ENCODE measurements around the gene SHD.
"Not testable (repeated sequence)": the region's sequence is repeated elsewhere in the genome, so short reads cannot be mapped to it uniquely, and the experiment has no call there.

The SHD gene

GRCh38 chr19:4278419-4279266, at the start of gene SHD:
SHD (plus strand) TSS chr19:4279266; CDS start chr19:4280064, 798 bp downstream.
- no peaks in the 10 kb centered on the region for H4K20me1 ChIP-seq (ENCODE audit: insufficient read depth, low read length)
- H3K79me2 ChIP-seq (ENCODE audit: insufficient read depth, low read length) = no peaks in the 10 kb centered on the region
- H2AFZ ChIP-seq (ENCODE audit: low read length) = no peak within 1 kb of the TSS
- no peak within 1 kb of the TSS for H3K9ac ChIP-seq (ENCODE audit: low read length)
- no peak within 1 kb of the TSS for H3K4me2 ChIP-seq (ENCODE audit: low read length)
- no peak within 1 kb of the TSS for H3K27ac ChIP-seq (ENCODE audit: low read depth, low read length, poor library complexity, severe bottlenecking)
- no peaks in the 10 kb centered on the region for H3K36me3 ChIP-seq (ENCODE audit: insufficient read depth, low read length)
- no peaks in the 10 kb centered on the region for H3K9me3 ChIP-seq (ENCODE audit: low read length)
- H3K9me2 ChIP-seq (ENCODE audit: low read depth, low read length) = no peaks in the 10 kb centered on the region
- H3K27me3 ChIP-seq (ENCODE audit: insufficient read depth, low read length) = no peaks in the 10 kb centered on the region
- H3F3A ChIP-seq (ENCODE audit: insufficient read depth, low read length) = no peaks in the 10 kb centered on the region
- no peaks in the 10 kb centered on the region for H3K4me1 ChIP-seq (ENCODE audit: insufficient read depth, low read length, severe bottlenecking)
- no peak within 1 kb of the TSS for H3K4me3 ChIP-seq (ENCODE audit: low read depth, low read length, poor library complexity, severe bottlenecking)
- TF ChIP-seq CTCF (IDR thresholded peaks at IDR 0.05; ENCODE audit: low read length) = no peak
- no peak for TF ChIP-seq EZH2 (IDR thresholded peaks at IDR 0.05; ENCODE audit: borderline replicate concordance, low read length)

- H2AFZ ChIP-seq (ENCODE audit: low read length); H3K27me3 ChIP-seq (ENCODE audit: insufficient read depth, low read length); H3K9ac ChIP-seq (ENCODE audit: low read length); H3K9me2 ChIP-seq (ENCODE audit: low read depth, low read length); H3K27ac ChIP-seq (ENCODE audit: low read depth, low read length, poor library complexity, severe bottlenecking); H3K36me3 ChIP-seq (ENCODE audit: insufficient read depth, low read length); H3K4me1 ChIP-seq (ENCODE audit: insufficient read depth, low read length, severe bottlenecking); H4K20me1 ChIP-seq (ENCODE audit: insufficient read depth, low read length); H3K4me2 ChIP-seq (ENCODE audit: low read length); H3F3A ChIP-seq (ENCODE audit: insufficient read depth, low read length); H3K79me2 ChIP-seq (ENCODE audit: insufficient read depth, low read length); H3K4me3 ChIP-seq (ENCODE audit: low read depth, low read length, poor library complexity, severe bottlenecking); H3K9me3 ChIP-seq (ENCODE audit: low read length): not testable (repeated sequence)
Measured at GRCh38 chr19:4230237-4230636, 48.8 kb upstream of the SHD start.

GRCh38 chr19:4231521-4231920, 47.5 kb upstream of the SHD start:
- H3K36me3 ChIP-seq (ENCODE audit: insufficient read depth, low read length); H3K9me3 ChIP-seq (ENCODE audit: low read length); H3K79me2 ChIP-seq (ENCODE audit: insufficient read depth, low read length); H2AFZ ChIP-seq (ENCODE audit: low read length); H4K20me1 ChIP-seq (ENCODE audit: insufficient read depth, low read length); H3K4me2 ChIP-seq (ENCODE audit: low read length); H3K27me3 ChIP-seq (ENCODE audit: insufficient read depth, low read length); H3K9ac ChIP-seq (ENCODE audit: low read length); H3K27ac ChIP-seq (ENCODE audit: low read depth, low read length, poor library complexity, severe bottlenecking); H3K4me1 ChIP-seq (ENCODE audit: insufficient read depth, low read length, severe bottlenecking); H3F3A ChIP-seq (ENCODE audit: insufficient read depth, low read length); H3K9me2 ChIP-seq (ENCODE audit: low read depth, low read length); H3K4me3 ChIP-seq (ENCODE audit: low read depth, low read length, poor library complexity, severe bottlenecking): not testable (repeated sequence)

GRCh38 chr19:4232139-4232538, 46.9 kb upstream of the SHD start:
- not testable (repeated sequence) for H3K27ac ChIP-seq (ENCODE audit: low read depth, low read length, poor library complexity, severe bottlenecking); H3K27me3 ChIP-seq (ENCODE audit: insufficient read depth, low read length); H4K20me1 ChIP-seq (ENCODE audit: insufficient read depth, low read length); H3K36me3 ChIP-seq (ENCODE audit: insufficient read depth, low read length); H3K4me2 ChIP-seq (ENCODE audit: low read length); H3K9me2 ChIP-seq (ENCODE audit: low read depth, low read length); H3K4me1 ChIP-seq (ENCODE audit: insufficient read depth, low read length, severe bottlenecking); H3K4me3 ChIP-seq (ENCODE audit: low read depth, low read length, poor library complexity, severe bottlenecking); H3K9ac ChIP-seq (ENCODE audit: low read length); H3K79me2 ChIP-seq (ENCODE audit: insufficient read depth, low read length); H3K9me3 ChIP-seq (ENCODE audit: low read length); H3F3A ChIP-seq (ENCODE audit: insufficient read depth, low read length); H2AFZ ChIP-seq (ENCODE audit: low read length)
